HUES6 (cell line): ENCODE measurements around the gene SIL1.
"Not testable (repeated sequence)": the region's sequence is repeated elsewhere in the genome, so short reads cannot be mapped to it uniquely, and the experiment has no call there.

Experiments
- H3K27ac ChIP-seq: 2 replicates; pipeline ENCODE4 v1.7.0; 2013; ENCODE audit warnings: low read depth, mild to moderate bottlenecking, low read length, inconsistent platforms
- H3K27me3 ChIP-seq: 2 replicates; pipeline ENCODE4 v1.6.1; 2013; ENCODE audit warnings: low read length; ENCODE audit not compliant: control insufficient read depth, insufficient read depth
- H3K36me3 ChIP-seq: 2 replicates; pipeline ENCODE4 v1.6.1; 2013; ENCODE audit warnings: low read length; ENCODE audit not compliant: control insufficient read depth, insufficient read depth
- H3K4me1 ChIP-seq: 2 replicates; pipeline ENCODE4 v1.6.1; 2013; ENCODE audit warnings: low read length; ENCODE audit not compliant: control insufficient read depth, insufficient read depth
- H3K4me3 ChIP-seq: 2 replicates; pipeline ENCODE4 v1.5.1; 2013; ENCODE audit warnings: low read depth, low read length
- H3K9ac ChIP-seq: one replicate; pipeline ENCODE4 v1.6.1; 2013; ENCODE audit warnings: mild to moderate bottlenecking, low read length
- H3K9me3 ChIP-seq: 2 replicates; pipeline ENCODE4 v1.6.1; 2013; ENCODE audit warnings: low read depth, low read length; ENCODE audit not compliant: control insufficient read depth, insufficient read depth

Gene SIL1

GRCh38 chr5:138926257-138926656 lies 271.9 kb downstream of the SIL1 start:
- Histone ChIP-seq H3K36me3 (peaks cover 76% of the 10 kb centered on the region), H3K27ac (no peak overlapping the region), H3K9me3 (no peaks in the 10 kb centered on the region), H3K4me1 (no peaks in the 10 kb centered on the region), H3K4me3 (no peak overlapping the region), H3K9ac (no peak overlapping the region), H3K27me3 (no peaks in the 10 kb centered on the region)

- no peak overlapping the region for H3K4me3 ChIP-seq
- no peak overlapping the region for H3K9ac ChIP-seq
- H3K36me3 ChIP-seq: peaks cover 68% of the 10 kb centered on the region
- H3K4me1 ChIP-seq: no peaks in the 10 kb centered on the region
- no peaks in the 10 kb centered on the region for H3K9me3 ChIP-seq
- no peak overlapping the region for H3K27ac ChIP-seq
- no peaks in the 10 kb centered on the region for H3K27me3 ChIP-seq
Observed at GRCh38 chr5:138925090-138925635, 273.0 kb downstream of the SIL1 start.

GRCh38 chr5:138922494-138922893 lies 275.7 kb downstream of the SIL1 start:
- peaks cover 67% of the 10 kb centered on the region for H3K36me3 ChIP-seq

GRCh38 chr5:138921362-138921761 lies 276.8 kb downstream of the SIL1 start:
- not testable (repeated sequence) for H3K4me3 ChIP-seq, H3K9me3 ChIP-seq, H3K9ac ChIP-seq, H3K27ac ChIP-seq, H3K27me3 ChIP-seq, H3K4me1 ChIP-seq
- peaks cover 61% of the 10 kb centered on the region for H3K36me3 ChIP-seq

More at GRCh38 chr5:138922494-138922893, 275.7 kb downstream of the SIL1 start:
- Histone ChIP-seq H3K9ac (no peak overlapping the region), H3K27me3 (no peaks in the 10 kb centered on the region), H3K4me1 (no peaks in the 10 kb centered on the region), H3K27ac (no peak overlapping the region), H3K4me3 (no peak overlapping the region), H3K9me3 (no peaks in the 10 kb centered on the region)

GRCh38 chr5:138920181-138920580 lies 278.0 kb downstream of the SIL1 start:
- no peak overlapping the region for H3K27ac ChIP-seq
- no peak overlapping the region for H3K9ac ChIP-seq
- H3K9me3 ChIP-seq: no peaks in the 10 kb centered on the region
- H3K27me3 ChIP-seq: no peaks in the 10 kb centered on the region
- H3K36me3 ChIP-seq: peaks cover 55% of the 10 kb centered on the region
- no peak overlapping the region for H3K4me3 ChIP-seq
- no peaks in the 10 kb centered on the region for H3K4me1 ChIP-seq

- peaks cover 50% of the 10 kb centered on the region for H3K36me3 ChIP-seq
Observed at GRCh38 chr5:138918686-138919085, 279.5 kb downstream of the SIL1 start.

GRCh38 chr5:138914338-138914737 lies 283.8 kb downstream of the SIL1 start:
- Histone ChIP-seq H3K9me3 (no peaks in the 10 kb centered on the region), H3K27ac (no peak overlapping the region), H3K4me3 (no peak overlapping the region), H3K36me3 (peaks cover 53% of the 10 kb centered on the region), H3K27me3 (no peaks in the 10 kb centered on the region), H3K4me1 (no peaks in the 10 kb centered on the region; the same call in 1 of the 2 replicates), H3K9ac (no peak overlapping the region)

More at GRCh38 chr5:138918686-138919085, 279.5 kb downstream of the SIL1 start:
- Histone ChIP-seq H3K4me3 (no peak overlapping the region), H3K27me3 (no peaks in the 10 kb centered on the region), H3K9me3 (no peaks in the 10 kb centered on the region), H3K9ac (no peak overlapping the region), H3K4me1 (no peaks in the 10 kb centered on the region), H3K27ac (no peak overlapping the region)

- Histone ChIP-seq H3K9me3 (no peaks in the 10 kb centered on the region), H3K27me3 (no peaks in the 10 kb centered on the region), H3K36me3 (peaks cover 49% of the 10 kb centered on the region), H3K4me3 (no peak overlapping the region), H3K4me1 (no peaks in the 10 kb centered on the region; the same call in 1 of the 2 replicates), H3K9ac (no peak overlapping the region), H3K27ac (no peak overlapping the region)
Observed at GRCh38 chr5:138913773-138914172, 284.4 kb downstream of the SIL1 start.

GRCh38 chr5:138912093-138912492 lies 286.1 kb downstream of the SIL1 start:
- Histone ChIP-seq H3K27ac (no peak overlapping the region), H3K36me3 (peaks cover 41% of the 10 kb centered on the region), H3K4me1 (no peaks in the 10 kb centered on the region; the same call in 1 of the 2 replicates), H3K27me3 (no peaks in the 10 kb centered on the region), H3K4me3 (no peak overlapping the region), H3K9me3 (no peaks in the 10 kb centered on the region), H3K9ac (no peak overlapping the region)

- Histone ChIP-seq H3K27me3 (no peaks in the 10 kb centered on the region), H3K27ac (no peak overlapping the region), H3K4me1 (no peaks in the 10 kb centered on the region; the same call in 1 of the 2 replicates)
Observed at GRCh38 chr5:138911441-138911840, 286.7 kb downstream of the SIL1 start.

GRCh38 chr5:138910546-138911185 lies 287.5 kb downstream of the SIL1 start:
- H3K9me3 ChIP-seq: no peaks in the 10 kb centered on the region
- no peaks in the 10 kb centered on the region for H3K27me3 ChIP-seq
- H3K4me1 ChIP-seq: no peaks in the 10 kb centered on the region; the same call in 1 of the 2 replicates
- H3K36me3 ChIP-seq: peaks cover 50% of the 10 kb centered on the region
- no peak overlapping the region for H3K4me3 ChIP-seq
- no peak overlapping the region for H3K27ac ChIP-seq
- H3K9ac ChIP-seq: no peak overlapping the region

More at GRCh38 chr5:138911441-138911840, 286.7 kb downstream of the SIL1 start:
- Histone ChIP-seq H3K9ac (no peak overlapping the region), H3K36me3 (peaks cover 44% of the 10 kb centered on the region), H3K9me3 (no peaks in the 10 kb centered on the region), H3K4me3 (no peak overlapping the region)
